Measurements from ENCODE around the gene CT45A9. TPM values are rescaled to one million over a fixed set of nuclear protein-coding genes. Genes with fewer than 3 reads are reported as not detected.

The CT45A9 gene
- not detected for total RNA-seq

GRCh38 chrX:135871712-135872111, at the start of gene CT45A9:
Gene CT45A9, minus strand, starts transcription at chrX:135871812. Its CDS starts 3,751 bp downstream, at chrX:135868061.

GRCh38 chrX:135893294-135893817, 21.7 kb upstream of the CT45A9 start, which contains the start of the genes CT45A10 and SAGE1:
Gene CT45A10, minus strand, starts transcription at chrX:135893444. Its CDS starts 8,100 bp downstream, at chrX:135885344.
Gene SAGE1, plus strand, starts transcription at chrX:135893716. Its CDS starts 2,527 bp downstream, at chrX:135896243.

GRCh38 chrX:135854438-135854837, 17.2 kb downstream of the CT45A9 start, which contains the start of gene CT45A8:
Gene CT45A8, minus strand, starts transcription at chrX:135854538. Its CDS starts 3,755 bp downstream, at chrX:135850783.

GRCh38 chrX:135837180-135837579, 34.4 kb downstream of the CT45A9 start, which contains the start of gene CT45A7:
Gene CT45A7, minus strand, starts transcription at chrX:135837280. Its CDS starts 3,747 bp downstream, at chrX:135833533.

GRCh38 chrX:135819912-135820311, 51.7 kb downstream of the CT45A9 start, which contains the start of gene CT45A2:
Gene CT45A2, minus strand, starts transcription at chrX:135820012. Its CDS starts 3,747 bp downstream, at chrX:135816265.

Other genes starting within 250 kb of the CT45A9 start
- not detected for gene CT45A1, start 158.2 kb downstream of the CT45A9 start, total RNA-seq
- not detected for gene CT45A3, start 103.6 kb downstream of the CT45A9 start, total RNA-seq
- not detected for gene CT45A5, start 86.3 kb downstream of the CT45A9 start, total RNA-seq
- gene CT45A6, start 69.0 kb downstream of the CT45A9 start, total RNA-seq = not detected
- not detected for gene CT45A2, start 51.8 kb downstream of the CT45A9 start, total RNA-seq
- not detected for gene CT45A7, start 34.5 kb downstream of the CT45A9 start, total RNA-seq
- gene CT45A8, start 17.3 kb downstream of the CT45A9 start, total RNA-seq = not detected
- gene CT45A10, start 21.6 kb upstream of the CT45A9 start, total RNA-seq = not detected
- gene SAGE1, start 21.9 kb upstream of the CT45A9 start, total RNA-seq = not detected
- 10 to 100 TPM; 22.1 TPM for gene MMGT1, start 102.2 kb upstream of the CT45A9 start, total RNA-seq
- 10 to 100 TPM; 15.7 to 16.1 TPM for gene SLC9A6, start 113.6 kb upstream of the CT45A9 start, total RNA-seq